Measurements from ENCODE around the gene GPT2.

Gene GPT2

GRCh38 chr16:46883690-46884512 is at the start of gene GPT2:
GPT2 (plus strand) TSS chr16:46884362; CDS start chr16:46884716, 354 bp downstream.
- peak; percentile 58 to 89 (median 64) for DNase-seq (ENCODE audit: low read depth in 3 of 3)

DNA sequence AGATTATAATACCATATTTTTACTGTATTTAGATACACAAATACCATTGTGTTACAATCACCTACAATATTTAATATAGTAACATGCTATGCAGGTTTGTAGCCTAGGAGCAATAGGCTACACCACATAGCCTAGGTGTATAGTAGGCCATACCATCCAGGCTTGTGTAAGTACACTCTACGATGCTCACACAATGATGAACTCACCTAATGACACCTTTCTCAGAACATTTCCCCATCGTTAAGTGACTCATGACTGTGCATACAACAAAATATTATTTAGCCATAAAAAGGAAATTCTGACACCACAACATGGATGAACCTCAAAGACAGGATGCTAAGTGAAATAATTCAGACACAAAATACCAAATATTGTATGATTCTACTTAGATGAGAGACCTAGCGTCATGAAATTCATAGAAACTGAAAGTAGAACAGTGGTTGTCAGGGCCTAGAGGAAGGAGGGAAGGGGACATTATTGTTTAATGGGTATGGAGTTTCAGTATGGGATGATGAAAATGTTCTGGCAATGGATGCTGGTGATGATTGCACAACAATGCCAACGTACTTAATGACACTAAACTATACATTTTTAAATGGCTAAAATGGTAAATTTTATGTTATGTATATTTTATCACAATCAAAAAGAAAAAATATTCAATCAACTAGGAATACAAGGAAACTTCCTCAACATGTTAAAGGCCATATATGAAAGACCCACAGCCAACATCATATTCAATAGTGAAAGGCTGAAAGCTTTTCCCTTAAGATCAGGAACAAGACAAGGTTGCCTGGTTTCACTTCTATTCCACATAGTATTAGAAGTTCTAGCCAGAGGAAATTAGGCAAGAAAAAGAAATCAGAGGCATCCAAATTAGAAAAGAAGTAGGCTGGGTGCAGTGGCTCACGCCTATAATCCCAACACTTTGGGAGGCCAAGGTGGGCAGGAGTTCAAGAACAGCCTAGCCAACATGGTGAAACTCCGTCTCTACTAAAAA is 47.3 kb upstream of the GPT2 start:
- DNase-seq (ENCODE audit: low read depth in 3 of 3), result no peak

GRCh38 chr16:46839986-46840443 is 44.1 kb upstream of the GPT2 start:
- no peak for DNase-seq (ENCODE audit: low read depth in 3 of 3)

- no peak for DNase-seq (ENCODE audit: low read depth in 3 of 3)
Observed at GRCh38 chr16:46842192-46842895, 41.8 kb upstream of the GPT2 start.

GRCh38 chr16:46843898-46844642 is 40.1 kb upstream of the GPT2 start:
- DNase-seq (ENCODE audit: low read depth in 3 of 3), result no peak

- DNase-seq (ENCODE audit: low read depth in 3 of 3), result no peak
Observed at GRCh38 chr16:46844771-46845170, 39.4 kb upstream of the GPT2 start.

GRCh38 chr16:46845952-46846351 is 38.2 kb upstream of the GPT2 start:
- DNase-seq (ENCODE audit: low read depth in 3 of 3), result no peak

DNA sequence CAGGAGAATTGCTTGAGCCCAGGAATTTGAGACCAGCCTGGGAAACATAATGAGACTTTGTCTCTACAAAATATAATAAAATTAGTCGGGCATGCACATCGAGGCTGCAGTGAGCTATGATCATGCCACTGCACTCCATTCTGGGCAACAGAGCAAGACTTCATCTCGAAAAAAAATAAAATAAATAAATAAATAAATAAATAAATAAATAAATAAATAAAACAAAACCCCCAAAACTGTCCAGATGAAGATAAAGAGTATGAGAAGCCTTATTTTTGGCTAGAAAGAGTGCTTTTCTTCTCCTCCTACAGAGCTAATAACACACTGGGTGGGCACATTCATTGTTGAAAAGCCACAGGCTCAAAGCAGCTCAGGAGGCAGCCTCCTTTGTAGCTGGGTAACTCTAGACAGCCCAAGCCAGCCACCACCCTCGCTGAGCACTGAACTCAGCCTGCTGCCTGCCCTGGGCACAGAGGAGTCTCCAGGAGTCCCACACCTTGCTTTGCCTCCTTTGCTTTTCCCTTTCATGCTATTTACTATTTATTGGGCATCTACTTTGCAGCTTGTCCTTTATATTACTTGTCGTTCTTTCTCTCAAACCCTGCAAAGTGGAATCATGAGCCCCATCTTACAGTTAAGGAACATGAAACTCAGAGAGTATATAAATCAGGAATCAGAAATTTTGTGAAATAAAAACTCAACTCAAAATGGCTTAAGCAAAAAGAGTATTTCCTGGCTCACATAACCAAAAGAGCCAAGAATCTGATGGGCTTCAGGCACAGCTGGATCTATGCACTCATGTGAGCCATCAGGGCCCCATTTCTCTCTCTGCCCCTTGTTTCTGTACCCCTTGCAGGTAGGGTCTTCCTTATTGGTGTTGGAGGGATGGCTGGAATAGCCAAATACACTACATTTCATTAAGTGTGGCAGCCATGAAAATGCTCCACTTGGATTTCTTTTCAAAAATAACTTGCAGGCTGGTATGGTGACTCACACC is 35.1 kb upstream of the GPT2 start:
- no peak for DNase-seq (ENCODE audit: low read depth in 3 of 3)

GRCh38 chr16:46850619-46851555 is 33.3 kb upstream of the GPT2 start:
- DNase-seq (ENCODE audit: low read depth in 3 of 3), result no peak

DNA sequence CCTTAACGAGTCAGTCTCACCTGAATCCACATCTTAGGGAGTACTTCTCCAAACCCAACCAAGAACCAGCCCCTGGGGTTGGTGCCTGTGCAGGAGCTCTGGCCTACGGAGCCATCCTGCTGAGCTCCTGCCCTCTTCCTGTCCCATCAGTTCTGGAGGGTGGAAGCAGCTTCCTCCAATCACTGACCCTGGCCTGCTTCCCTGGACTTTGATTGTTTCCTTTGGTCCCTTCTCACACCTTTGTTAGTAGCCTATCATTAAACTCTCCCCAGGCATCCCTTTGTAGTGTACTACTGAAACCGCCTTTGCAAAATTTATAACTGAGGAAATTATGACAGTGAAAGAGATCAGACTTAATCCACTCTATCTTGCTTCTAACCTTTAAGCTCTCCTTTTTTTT is 32.0 kb upstream of the GPT2 start:
- no peak for DNase-seq (ENCODE audit: low read depth in 3 of 3)

DNA sequence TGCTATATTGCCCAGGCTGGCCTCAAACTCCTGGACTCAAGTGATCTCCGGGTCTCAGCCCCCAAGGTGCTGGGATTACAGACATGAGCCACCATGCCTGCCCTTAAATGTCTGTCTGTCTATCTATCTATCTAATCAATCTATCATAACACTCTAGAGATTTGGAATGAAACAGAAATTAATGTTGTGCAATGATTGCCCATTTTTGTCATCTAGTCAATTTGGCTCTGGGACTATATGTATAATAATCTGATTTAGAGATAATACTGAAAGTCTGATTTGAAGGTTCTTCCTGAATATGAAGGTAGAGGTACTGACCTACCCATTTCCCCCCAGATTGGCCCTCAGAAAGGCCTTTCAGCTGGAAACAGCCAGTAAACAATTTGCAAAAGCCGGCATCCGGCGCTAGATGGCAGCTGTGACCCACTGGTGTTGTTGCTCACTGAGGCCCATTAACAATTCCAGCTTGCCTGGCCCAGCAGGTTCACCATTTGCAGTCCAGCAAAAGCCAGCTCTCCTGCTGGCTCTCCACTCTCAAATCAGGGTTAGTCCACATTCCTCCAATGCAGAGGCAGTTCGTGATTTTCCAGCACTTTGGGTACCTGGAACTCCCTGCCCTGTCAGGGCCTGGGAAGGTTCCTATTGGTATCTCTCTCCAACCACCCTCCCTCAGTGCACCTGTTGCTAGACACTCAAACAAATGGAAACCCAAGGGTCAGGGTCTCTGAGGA is 30.3 kb upstream of the GPT2 start:
- DNase-seq (ENCODE audit: low read depth in 3 of 3), result peak in 2 of 3 experiments; percentile 42 to 54

DNA sequence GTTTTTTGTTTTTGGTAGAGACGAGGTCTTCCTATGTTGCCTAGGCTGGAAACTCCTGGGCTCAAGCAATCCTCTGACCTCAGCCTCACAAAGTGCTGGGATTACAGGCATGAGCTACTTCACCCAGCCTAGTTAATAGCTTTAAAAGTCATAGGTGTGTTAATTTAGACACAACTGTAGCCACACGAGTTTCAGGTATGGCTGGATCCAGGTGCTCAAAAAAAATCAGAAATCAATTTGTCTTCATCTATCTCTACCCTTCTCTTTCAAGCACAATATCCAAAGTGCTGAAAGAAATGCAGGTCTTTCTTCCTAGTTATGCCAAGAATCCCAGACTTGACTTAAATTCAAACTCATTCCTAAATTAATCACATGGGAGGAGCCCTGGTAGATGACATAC is 29.3 kb upstream of the GPT2 start:
- DNase-seq (ENCODE audit: low read depth in 3 of 3), result no peak

DNA sequence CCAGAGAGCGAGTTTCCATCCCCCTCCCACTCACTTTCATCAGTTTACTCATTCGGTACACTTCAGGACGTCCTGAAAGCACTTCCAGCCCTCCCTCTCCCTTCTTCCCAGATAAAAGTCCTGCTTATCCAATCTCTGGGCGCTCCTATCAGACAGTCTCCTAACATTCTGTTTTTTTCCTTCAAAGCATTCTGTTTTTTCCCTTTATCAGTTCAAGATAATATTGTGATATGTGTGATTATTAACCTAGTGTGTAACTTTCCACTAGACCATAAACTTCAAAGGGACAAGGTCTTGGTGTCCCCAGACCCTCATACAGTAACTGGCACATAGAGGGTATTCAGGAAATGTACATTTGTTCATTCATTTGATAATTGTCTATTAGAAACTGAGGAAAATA is 28.8 kb upstream of the GPT2 start:
- DNase-seq (ENCODE audit: low read depth in 3 of 3), result no peak

DNA sequence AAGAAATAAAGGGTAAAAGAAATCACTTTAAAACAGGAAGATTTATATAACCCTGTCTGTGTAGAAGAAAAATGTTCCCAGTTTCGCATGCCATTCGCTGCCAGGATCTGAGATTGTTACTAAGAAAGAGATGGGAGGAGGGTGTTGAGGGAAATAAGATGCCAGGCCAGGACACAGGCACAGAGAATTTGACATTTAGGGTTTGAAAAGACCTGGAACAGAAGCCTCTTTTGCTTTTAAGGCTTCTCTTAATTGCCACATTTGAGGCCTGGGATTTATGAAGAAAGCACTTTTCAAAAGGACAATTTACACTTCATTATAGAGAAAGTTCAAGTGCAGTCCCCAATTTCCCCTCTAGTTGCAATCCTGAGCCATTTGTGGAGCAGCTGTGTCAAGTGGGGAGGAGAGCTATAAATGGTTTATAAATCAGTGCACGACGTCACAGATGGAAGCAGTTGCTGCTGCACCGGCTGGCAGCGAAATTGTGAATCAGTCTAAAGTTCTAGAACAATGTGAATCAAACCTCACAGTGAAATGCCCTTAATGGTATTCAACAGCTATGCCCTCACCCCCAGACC is 26.7 kb upstream of the GPT2 start:
- no peak for DNase-seq (ENCODE audit: low read depth in 3 of 3)

DNA sequence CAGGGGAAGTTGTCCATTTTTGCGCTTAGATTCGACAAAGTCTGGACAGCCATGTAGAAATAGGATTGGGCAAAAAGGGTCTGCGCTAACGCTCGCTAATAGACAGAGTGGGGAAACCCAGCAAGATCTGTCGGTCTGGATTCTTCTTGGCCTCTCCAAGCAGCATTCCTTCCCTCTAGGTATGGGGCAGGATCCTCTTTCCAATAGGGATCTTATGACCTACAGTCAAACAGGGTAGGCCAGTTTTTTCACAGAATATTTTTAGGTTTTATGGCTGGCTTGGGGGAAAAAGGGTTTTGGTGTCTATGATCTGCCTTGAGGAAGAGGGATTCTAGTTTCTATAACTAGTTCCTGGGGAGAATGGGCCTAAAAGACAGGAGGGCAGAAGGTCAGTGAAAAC is 26.0 kb upstream of the GPT2 start:
- no peak for DNase-seq (ENCODE audit: low read depth in 3 of 3)

- peak in 2 of 3 experiments; percentile 8 to 50 for DNase-seq (ENCODE audit: low read depth in 3 of 3)
Observed at GRCh38 chr16:46859719-46860152, 24.4 kb upstream of the GPT2 start.

Data from stimulated activated CD4-positive, alpha-beta T cell treated with anti-CD3 and anti-CD28 coated beads, TNF-alpha, amount 100 ng/mL, for 24 hours (primary cell).